ENCODE results near the gene LGALS8. TPM values are rescaled to one million over a fixed set of nuclear protein-coding genes. Genes with fewer than 3 reads are reported as not detected.

Gene LGALS8
- total and polyA plus RNA-seq, 2 of the 4 experiments (the other 2 are of a cell fraction), result 41.3 to 57.7 TPM

GRCh38 chr1:236548452-236548851, 24.7 kb downstream of the LGALS8 start:
- no peak for ATAC-seq (ENCODE audit: low read depth)
- in situ Hi-C loops (cut with MboI; ENCODE audit: low sequenced_read_pairs), result loop anchor here (5.0 kb wide), 1 partner anchor 44 kb away; no protein-coding TSS in a partner anchor

More at GRCh38 chr1:236548452-236548851, 24.7 kb downstream of the LGALS8 start:
- no peak for DNase-seq
- H3K36me3 ChIP-seq (ENCODE audit: control insufficient read depth, insufficient read depth, low read length), result peaks cover 60% of the 10 kb centered on the region
- H3K27me3 ChIP-seq (ENCODE audit: control insufficient read depth, insufficient read depth, low read length), result no peaks in the 10 kb centered on the region
- no peak overlapping the region for H2BK15ac ChIP-seq (ENCODE audit: low read depth, low read length)
- H4K8ac ChIP-seq (ENCODE audit: low read depth in 2 of 2, low read length in 2 of 2), result no peak overlapping the region
- no peak overlapping the region for H2AK9ac ChIP-seq (replicated peaks; ENCODE audit: low read depth, low read length, poor library complexity)
- H3K4me3 ChIP-seq (ENCODE audit: insufficient read depth, low read depth, low read length), result no peak overlapping the region
- no peak overlapping the region for H2BK20ac ChIP-seq (ENCODE audit: low read depth, low read length)
- H2AFZ ChIP-seq (replicated peaks; ENCODE audit: low read length, poor library complexity), result no peak overlapping the region
- H4K20me1 ChIP-seq (ENCODE audit: insufficient read depth, low read length), result no peaks in the 10 kb centered on the region
- peaks cover 2% of the 10 kb centered on the region for H3K4me1 ChIP-seq (ENCODE audit: control insufficient read depth, insufficient read depth, low read length)
- no peak overlapping the region for H3K14ac ChIP-seq (replicated peaks; ENCODE audit: low read depth, low read length)
- H4K91ac ChIP-seq (ENCODE audit: insufficient read depth, low read depth, low read length), result no peak overlapping the region
- no peak overlapping the region for H3K23ac ChIP-seq (ENCODE audit: low read depth, low read length)
- intact Hi-C loops (cut with micrococcal nuclease), result no loop called here
- no peak overlapping the region for H3K18ac ChIP-seq (ENCODE audit: low read depth, low read length)
- no peaks in the 10 kb centered on the region for H3K79me1 ChIP-seq (ENCODE audit: low read depth in 1 of 2, low read length in 2 of 2)
- CTCF ChIA-PET, result no interaction called here
- H3K9me1 ChIP-seq (ENCODE audit: insufficient read depth, low read length), result no peaks in the 10 kb centered on the region
- dilution Hi-C loops (cut with HindIII; ENCODE audit: low sequenced_read_pairs, unreplicated experiment), result no loop called here
- no peak overlapping the region for H3K4me2 ChIP-seq (ENCODE audit: low read depth, low read length)
- no peak overlapping the region for H2BK5ac ChIP-seq (ENCODE audit: low read depth, low read length, poor library complexity, severe bottlenecking)
- H3K27ac ChIP-seq (ENCODE audit: insufficient read depth, low read length), result no peak overlapping the region
- no peak overlapping the region for H2BK120ac ChIP-seq (ENCODE audit: low read depth, low read length)
- POLR2A ChIA-PET (ENCODE audit: unreplicated experiment), result no interaction called here
- 97% methylated on average over 5 of the region's 6 CpGs; no CpG with 5 or more reads in 1 of the 2 experiments for WGBS, 2 experiments (ENCODE audit: extremely low coverage in 2 of 2, insufficient read length in 1 of 2)
- no TSS peak for BruUV-seq (replicated peaks)
- H3K9ac ChIP-seq (ENCODE audit: low read depth, low read length), result no peak overlapping the region
- H4K5ac ChIP-seq (ENCODE audit: low read depth, low read length), result no peak overlapping the region
- no peaks in the 10 kb centered on the region for H3K9me3 ChIP-seq (ENCODE audit: control insufficient read depth, insufficient read depth, low read length)
- TF ChIP-seq CTCF (conservative IDR thresholded peaks at IDR 0.05; ENCODE audit: low read depth, low read length) (no peak), CHD1 (IDR thresholded peaks at IDR 0.05; ENCODE audit: low read depth, low read length) (no peak), RCOR1 (IDR thresholded peaks at IDR 0.05; ENCODE audit: insufficient replicate concordance, low read length) (no peak), NFE2L2 (IDR thresholded peaks at IDR 0.05; ENCODE audit: low read depth, low read length) (no peak), SMC3 (IDR thresholded peaks at IDR 0.05; ENCODE audit: low read depth, low read length) (no peak), MXI1 (IDR thresholded peaks at IDR 0.05; ENCODE audit: borderline replicate concordance, low read depth, low read length) (no peak)
- TF ChIP-seq, protein P1, sequence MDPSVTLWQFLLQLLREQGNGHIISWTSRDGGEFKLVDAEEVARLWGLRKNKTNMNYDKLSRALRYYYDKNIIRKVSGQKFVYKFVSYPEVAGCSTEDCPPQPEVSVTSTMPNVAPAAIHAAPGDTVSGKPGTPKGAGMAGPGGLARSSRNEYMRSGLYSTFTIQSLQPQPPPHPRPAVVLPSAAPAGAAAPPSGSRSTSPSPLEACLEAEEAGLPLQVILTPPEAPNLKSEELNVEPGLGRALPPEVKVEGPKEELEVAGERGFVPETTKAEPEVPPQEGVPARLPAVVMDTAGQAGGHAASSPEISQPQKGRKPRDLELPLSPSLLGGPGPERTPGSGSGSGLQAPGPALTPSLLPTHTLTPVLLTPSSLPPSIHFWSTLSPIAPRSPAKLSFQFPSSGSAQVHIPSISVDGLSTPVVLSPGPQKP (IDR thresholded peaks at IDR 0.05; ENCODE audit: borderline replicate concordance, low read depth, low read length), result no peak
- H3K56ac ChIP-seq (ENCODE audit: extremely low read depth, insufficient read depth, low read length), result no peak overlapping the region
- H3K4ac ChIP-seq (ENCODE audit: low read depth, low read length), result no peak overlapping the region
- no peak overlapping the region for H2AK5ac ChIP-seq (ENCODE audit: low read depth, low read length)

All from IMR-90 (cell line).